Spleen (tissue), 11 donors: Measurements from ENCODE around the gene CXXC5. TPM values are rescaled to one million over a fixed set of nuclear protein-coding genes. Genes with fewer than 3 reads are reported as not detected.

Source experiments
- DNase-seq: peaks from one replicate; pipeline ENCODE4 v3.0.0-alpha.2; 2020
- H3K27ac ChIP-seq, 8 donors: fragments of 200-600 bp; sonication (generic) in 7 of 8; 1 replicate in 4 of 8; 2 replicates in 4 of 8; pipeline versions ENCODE4 v1.5.0 to v1.8.0; 2016 to 2021; ENCODE audit warnings: inconsistent platforms in 4 of 8, mild to moderate bottlenecking in 4 of 8, moderate library complexity in 1 of 8
- H3K27me3 ChIP-seq, 7 donors: fragments of 200-600 bp; sonication (generic) in 6 of 7; replicated peaks in 1 of 7; 1 replicate in 4 of 7; 2 replicates in 3 of 7; pipeline versions ENCODE4 v1.5.0 to v1.8.0; 2016 to 2021; ENCODE audit warnings: inconsistent platforms in 3 of 7, mild to moderate bottlenecking in 1 of 7
- H3K36me3 ChIP-seq, 6 donors: fragments of 200-600 bp; sonication (generic) in 5 of 6; 1 replicate in 4 of 6; 2 replicates in 2 of 6; pipeline versions ENCODE4 v1.5.0 to v1.8.0; 2016 to 2021; ENCODE audit warnings: inconsistent platforms in 2 of 6
- H3K4me1 ChIP-seq, 6 donors: fragments of 200-600 bp; sonication (generic) in 5 of 6; 1 replicate in 3 of 6; 2 replicates in 3 of 6; pipeline versions ENCODE4 v1.5.0 to v1.8.0; 2016 to 2021; ENCODE audit warnings: inconsistent platforms in 3 of 6
- H3K4me3 ChIP-seq, 8 donors: fragments of 200-600 bp; sonication (generic) in 7 of 8; 1 replicate in 4 of 8; 2 replicates in 4 of 8; pipeline versions ENCODE4 v1.5.0 to v1.8.0; 2016 to 2021; ENCODE audit warnings: inconsistent platforms in 4 of 8, mild to moderate bottlenecking in 4 of 8, moderate library complexity in 2 of 8
- H3K9me3 ChIP-seq, 8 donors: fragments of 200-600 bp; sonication (generic) in 7 of 8; 1 replicate in 4 of 8; 2 replicates in 4 of 8; pipeline versions ENCODE4 v1.5.0 to v1.8.0; 2016 to 2021; ENCODE audit warnings: inconsistent platforms in 4 of 8
- POLR2A ChIP-seq, 3 donors: fragments of 450-650 bp; IDR thresholded peaks; one replicate each; pipeline ENCODE4 v1.5.1; 2017; ENCODE audit warnings: antibody characterized with exemption in 3 of 3, mild to moderate bottlenecking in 1 of 3
- POLR2AphosphoS5 ChIP-seq, 3 donors: sonication (generic); formaldehyde crosslinking; IDR thresholded peaks; one replicate each; pipeline ENCODE4 v1.5.1; 2017; ENCODE audit warnings: antibody characterized with exemption in 3 of 3
- WGBS, 5 donors: extraction: QIAGEN DNeasy Blood & Tissue Kit in 3 of 5; methylation state at CpG; one replicate each; pipeline versions ENCODE4 v1.1.5 to v1.1.7; 2013 to 2018; 5-methylcytosine and 5-hydroxymethylcytosine counted together
- intact Hi-C: fragments of 100-400 bp; cut with DNase I; formaldehyde crosslinking; loops from one replicate; pipeline ENCODE4 v1.15.0; 2023; ENCODE audit warnings: low total_unique reads
- polyA plus RNA-seq, 3 donors: library from polyadenylated mRNA; stranded (reverse); fragments of 200-250 nt; gene quantifications; one replicate each; pipeline ENCODE4 v1.2.1, GENCODE V29; 2013
- total RNA-seq, 7 donors: library from RNA; depleted of rRNA in 3 of 7; stranded (reverse); fragments of >200 nt in 3 of 7; fragmentation: NEBNext Ultra II Directional in 4 of 7; extraction: Animal tissue kit (Norgen Biotek cat#: 25700) in 4 of 7; gene quantifications; one replicate each; pipeline versions ENCODE4 v1.1.0 to v1.2.1, GENCODE V29; 2016 to 2021
- TF ChIP-seq, protein P1 (sequence below), 11 experiments: fragments of 200-600 bp in 7 of 11; fragments of 450-650 bp in 4 of 11; sonication (generic) in 4 of 11; IDR thresholded peaks in 8 of 11; conservative IDR thresholded peaks in 3 of 11; 1 replicate in 7 of 11; 2 replicates in 4 of 11; pipeline versions ENCODE4 v1.4.0 to v1.8.0; 2016 to 2021; ENCODE audit warnings: antibody characterized with exemption in 11 of 11, inconsistent platforms in 4 of 11, mild to moderate bottlenecking in 1 of 11
- donor health status: healthy with polysubstance abuse.
- donor health status: DM: no; HTN: no; CAD: no; lungs with moderate emphysema.
- donor health status: DM: no; HTN: no; CAD: no.
- donor health status: Bipolar disorder and iron deficiency.
- donor health status: healthy.
- donor health status: DM: no; HTN: no; CAD: no.
- donor health status: DM: yes; HTN: yes; CAD: no.

Gene CXXC5
- total and polyA plus RNA-seq, 10 donors = 46.4 to 69.5 (median 62.0) TPM

DNA sequence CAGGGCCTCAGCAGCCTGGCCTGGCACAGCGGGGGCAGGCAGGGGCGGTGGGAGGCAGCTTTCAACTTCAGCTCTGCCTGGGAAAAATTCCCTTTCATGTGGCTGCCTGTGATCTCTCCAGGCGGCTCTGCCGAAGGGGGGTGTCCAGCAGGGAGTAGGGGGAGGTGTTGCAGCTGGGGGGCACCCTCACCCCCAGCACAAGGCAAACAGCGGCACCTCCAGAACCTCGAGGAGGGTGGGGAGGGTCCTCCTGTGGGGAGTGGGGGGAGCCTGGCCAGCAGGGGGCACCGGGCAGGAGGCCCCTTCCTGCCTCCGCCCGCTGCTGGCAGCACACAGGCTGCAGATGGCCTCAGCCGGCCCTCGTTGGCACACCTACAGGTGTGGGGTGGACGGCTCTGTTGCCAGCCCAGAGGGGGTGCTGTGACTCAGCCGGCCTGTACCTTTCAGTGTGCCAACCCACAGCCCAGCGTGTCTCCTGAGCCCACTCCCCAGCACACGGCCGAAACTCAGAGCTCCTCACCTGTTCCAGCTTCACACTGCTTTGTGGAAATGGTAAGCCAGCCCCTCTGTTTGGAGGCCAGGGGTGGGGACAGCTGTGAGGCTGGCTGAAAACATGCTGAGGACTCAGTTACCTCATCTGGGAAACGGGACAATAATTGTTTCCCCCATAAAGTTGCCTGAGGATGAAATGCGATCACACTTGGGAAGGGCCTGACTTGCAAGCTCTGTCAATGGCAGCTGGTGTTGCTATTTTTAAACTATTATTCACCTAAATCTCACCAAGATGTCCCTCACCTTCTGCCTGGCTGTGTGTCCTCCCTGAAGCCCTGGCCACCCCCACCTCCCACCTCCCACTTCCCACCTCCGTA is 37.0 kb downstream of the CXXC5 start:
- peaks cover 20 to 85% (median 70%) of the 10 kb centered on the region in 6 donors for H3K4me1 ChIP-seq
- 61 to 83% (median 68%) methylated on average over 8 to 19 of the region's 19 CpGs for WGBS, 5 donors
- H3K27ac ChIP-seq = peak overlapping the region in 4 of 8 donors; percentile 8 to 59 (median 40)
- intact Hi-C loops = loop anchor here (5.0 kb wide), 1 partner anchor 53 kb away; no protein-coding TSS in a partner anchor
- TF ChIP-seq POLR2AphosphoS5 (IDR thresholded peaks at IDR 0.05) = peak in 1 of 3 donors; percentile 48
- TF ChIP-seq, protein P1, sequence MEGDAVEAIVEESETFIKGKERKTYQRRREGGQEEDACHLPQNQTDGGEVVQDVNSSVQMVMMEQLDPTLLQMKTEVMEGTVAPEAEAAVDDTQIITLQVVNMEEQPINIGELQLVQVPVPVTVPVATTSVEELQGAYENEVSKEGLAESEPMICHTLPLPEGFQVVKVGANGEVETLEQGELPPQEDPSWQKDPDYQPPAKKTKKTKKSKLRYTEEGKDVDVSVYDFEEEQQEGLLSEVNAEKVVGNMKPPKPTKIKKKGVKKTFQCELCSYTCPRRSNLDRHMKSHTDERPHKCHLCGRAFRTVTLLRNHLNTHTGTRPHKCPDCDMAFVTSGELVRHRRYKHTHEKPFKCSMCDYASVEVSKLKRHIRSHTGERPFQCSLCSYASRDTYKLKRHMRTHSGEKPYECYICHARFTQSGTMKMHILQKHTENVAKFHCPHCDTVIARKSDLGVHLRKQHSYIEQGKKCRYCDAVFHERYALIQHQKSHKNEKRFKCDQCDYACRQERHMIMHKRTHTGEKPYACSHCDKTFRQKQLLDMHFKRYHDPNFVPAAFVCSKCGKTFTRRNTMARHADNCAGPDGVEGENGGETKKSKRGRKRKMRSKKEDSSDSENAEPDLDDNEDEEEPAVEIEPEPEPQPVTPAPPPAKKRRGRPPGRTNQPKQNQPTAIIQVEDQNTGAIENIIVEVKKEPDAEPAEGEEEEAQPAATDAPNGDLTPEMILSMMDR (IDR thresholded peaks at IDR 0.05 in 8 of 11, conservative IDR thresholded peaks at IDR 0.05 in 3 of 11) = no peak
- TF ChIP-seq POLR2A (IDR thresholded peaks at IDR 0.05) = no peak
- no peaks in the 10 kb centered on the region for H3K27me3 ChIP-seq
- peaks cover 0 to 57% (median 30%) of the 10 kb centered on the region in 6 donors for H3K36me3 ChIP-seq
- no peaks in the 10 kb centered on the region for H3K9me3 ChIP-seq
- DNase-seq = no peak
- H3K4me3 ChIP-seq = no peak overlapping the region

DNA sequence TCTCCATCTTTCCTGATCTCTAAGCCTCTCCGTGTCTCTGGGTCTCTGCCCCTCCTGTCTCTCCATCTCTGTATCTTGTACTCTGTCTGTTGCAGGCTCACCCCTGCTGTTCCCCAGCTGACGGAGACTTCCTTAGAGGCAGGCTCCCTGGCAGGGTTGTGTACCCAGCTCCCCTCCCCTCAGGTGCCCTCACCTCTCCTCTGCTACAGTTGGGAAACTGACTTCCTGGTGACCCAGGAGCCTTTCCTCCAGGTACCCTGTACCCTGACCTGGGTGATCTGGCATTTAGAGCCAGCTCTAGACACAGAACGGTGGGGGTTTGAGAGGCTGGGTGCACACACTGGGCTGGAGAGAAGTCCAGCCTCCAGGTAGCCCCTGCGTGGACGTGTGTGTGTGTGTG is 37.7 kb downstream of the CXXC5 start:
- intact Hi-C loops = loop anchor here (5.0 kb wide), 1 partner anchor 54 kb away; no protein-coding TSS in a partner anchor
- Histone ChIP-seq H3K4me3 (no peak overlapping the region), H3K4me1 (peaks cover 25 to 92% (median 77%) of the 10 kb centered on the region in 6 donors)

DNA sequence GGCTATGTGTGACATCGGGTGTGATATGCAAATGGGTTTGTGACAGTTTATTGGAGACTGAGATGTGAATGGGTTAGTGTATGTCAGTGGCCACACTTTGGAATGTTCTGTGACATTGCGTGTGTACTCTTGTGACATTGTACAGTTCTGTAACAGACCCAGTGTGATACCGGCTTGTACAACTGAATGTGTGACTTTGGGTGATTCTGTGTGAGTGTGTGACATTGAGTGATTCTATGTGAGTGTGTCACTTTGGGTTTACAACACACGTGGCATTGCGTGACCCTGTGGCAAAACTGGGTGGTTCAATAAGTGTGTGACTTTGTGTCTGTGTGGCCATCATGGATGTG is 38.2 kb downstream of the CXXC5 start:
- no peak for TF ChIP-seq POLR2AphosphoS5 (IDR thresholded peaks at IDR 0.05)
- TF ChIP-seq, protein P1 (IDR thresholded peaks at IDR 0.05 in 8 of 11, conservative IDR thresholded peaks at IDR 0.05 in 3 of 11) = no peak
- no peak for TF ChIP-seq POLR2A (IDR thresholded peaks at IDR 0.05)
- Histone ChIP-seq H3K4me3 (no peak overlapping the region), H3K27me3 (no peaks in the 10 kb centered on the region), H3K4me1 (peaks cover 25 to 97% (median 78%) of the 10 kb centered on the region in 6 donors), H3K36me3 (peaks cover 0 to 45% (median 19%) of the 10 kb centered on the region in 6 donors), H3K9me3 (no peaks in the 10 kb centered on the region), H3K27ac (peak overlapping the region in 4 of 8 donors; percentile 39 to 74 (median 66))
- intact Hi-C loops = loop anchor here (5.0 kb wide), 1 partner anchor 54 kb away; no protein-coding TSS in a partner anchor
- DNase-seq = no peak
- 78 to 88% (median 79%) methylated on average over 3 to 5 of the region's 5 CpGs for WGBS, 5 donors

More for the DNA sequence above, 37.7 kb downstream of the CXXC5 start:
- Histone ChIP-seq H3K9me3 (no peaks in the 10 kb centered on the region), H3K36me3 (peaks cover 0 to 50% (median 23%) of the 10 kb centered on the region in 6 donors), H3K27me3 (no peaks in the 10 kb centered on the region), H3K27ac (peak overlapping the region in 2 of 8 donors; percentile 41 to 74)
- TF ChIP-seq POLR2AphosphoS5 (IDR thresholded peaks at IDR 0.05) (no peak), POLR2A (IDR thresholded peaks at IDR 0.05) (no peak)
- TF ChIP-seq, protein P1 (IDR thresholded peaks at IDR 0.05 in 8 of 11, conservative IDR thresholded peaks at IDR 0.05 in 3 of 11) = no peak
- no peak for DNase-seq
- WGBS, 5 donors = 77 to 85% (median 83%) methylated on average over 5 of the region's 5 CpGs
